AG04450 (cell line): ENCODE data around the gene DHCR7. TPM values are rescaled to one million over a fixed set of nuclear protein-coding genes. Genes with fewer than 3 reads are reported as not detected.

Source experiments
- CTCF ChIA-PET: fragments of 300-600, 350-600 bp; formaldehyde crosslinking; extraction: SDS; loops from one replicate; lab custom pipeline; 2022; ENCODE audit warnings: antibody characterized with exemption, inconsistent platforms; lab: Charles Lee
- POLR2A ChIA-PET: fragments of 350-600 bp; formaldehyde crosslinking; extraction: SDS; loops from one replicate; lab custom pipeline; 2021; ENCODE audit warnings: antibody characterized with exemption, inconsistent platforms; lab: Yijun Ruan, JAX
- DNase-seq: peaks from one replicate; pipeline ENCODE4 v3.0.0-alpha.2; 2011; ENCODE audit warnings: low read depth, low spot score
- H3K27ac ChIP-seq: one replicate; pipeline ENCODE4 v1.5.1; 2012; ENCODE audit warnings: low read depth, low read length, control low read depth
- H3K27me3 ChIP-seq: one replicate; pipeline ENCODE4 v1.6.0; 2012; ENCODE audit warnings: low read length; ENCODE audit not compliant: control insufficient read depth, insufficient read depth
- H3K4me3 ChIP-seq: 2 replicates; pipeline ENCODE4 v1.5.1; 2011; ENCODE audit warnings: mild to moderate bottlenecking, low read depth, low read length, control low read depth
- H3K9me3 ChIP-seq: 2 replicates; pipeline ENCODE4 v1.5.1; 2012; ENCODE audit warnings: low read length; ENCODE audit not compliant: control insufficient read depth, insufficient read depth
- CTCF ChIP-seq: IDR thresholded peaks from 2 replicates; pipeline ENCODE4 v1.5.1; 2011; ENCODE audit warnings: low read depth, low read length, control low read depth, inconsistent platforms
- polyA plus RNA-seq: library from polyadenylated mRNA; depleted of rRNA; stranded (reverse); fragments of >200 nt; gene quantifications from 2 replicates; pipeline ENCODE4 v1.2.3, GENCODE V29; 2011

Gene DHCR7
- polyA plus RNA-seq, 1 experiment, result 40.2 TPM

DNA sequence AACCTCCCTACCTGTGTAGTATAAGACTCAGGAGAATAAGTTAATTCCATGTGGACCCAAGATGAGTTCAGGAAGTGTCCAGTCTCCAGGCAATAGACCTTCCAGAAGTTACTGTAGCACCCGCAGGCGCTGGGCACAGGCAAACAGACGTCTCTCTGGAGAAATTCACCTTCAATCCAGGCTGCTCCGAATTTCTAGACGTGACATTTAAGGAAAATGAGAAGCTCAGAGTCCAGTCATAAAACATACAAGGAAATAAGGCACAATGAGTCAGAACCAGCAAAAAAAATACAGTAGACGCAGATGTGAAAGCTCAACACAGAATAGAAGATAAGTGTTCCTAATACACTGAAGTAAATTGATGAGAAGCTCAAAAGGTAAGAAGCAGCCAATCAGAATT, 19.0 kb upstream of the DHCR7 start:
- no peak for DNase-seq

DNA sequence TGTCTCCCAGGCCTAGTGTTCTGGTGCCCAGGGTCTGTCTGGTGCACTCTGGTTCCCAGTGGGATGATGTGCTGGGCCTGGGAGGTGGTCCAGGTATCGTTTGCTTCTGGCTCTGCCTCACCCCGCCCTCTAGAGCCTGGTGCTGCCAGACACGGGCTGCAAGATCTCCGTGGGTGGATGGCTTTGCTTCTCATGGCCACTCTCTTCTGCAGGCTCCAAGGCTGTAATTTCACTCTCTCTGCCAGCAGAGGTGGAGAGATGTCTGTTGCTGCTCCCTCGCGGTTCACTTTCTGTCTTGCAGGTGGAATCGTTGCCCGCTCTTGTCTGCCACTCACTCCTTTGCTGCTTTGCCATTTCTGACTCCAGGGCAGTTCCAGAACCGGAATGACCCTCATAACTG, 18.2 kb upstream of the DHCR7 start:
- DNase-seq, result no peak
- no peaks in the 10 kb centered on the region for H3K27me3 ChIP-seq
- ChIA-PET POLR2A (interaction anchor here (0.9 kb wide), 1 partner anchor 13 kb away, joined by 4 read pairs; the partner anchor contains the start of gene NADSYN1), CTCF (no interaction called here)
- TF ChIP-seq CTCF, result no peak
- no peak overlapping the region for H3K27ac ChIP-seq
- no peaks in the 10 kb centered on the region; the same call in 1 of the 2 replicates for H3K9me3 ChIP-seq
- H3K4me3 ChIP-seq, result no peak overlapping the region

More for the DNA sequence above, 19.0 kb upstream of the DHCR7 start:
- no peaks in the 10 kb centered on the region; the same call in 1 of the 2 replicates for H3K9me3 ChIP-seq
- CTCF ChIA-PET, result no interaction called here
- POLR2A ChIA-PET, result interaction anchor here (0.9 kb wide), 1 partner anchor 14 kb away, joined by 4 read pairs; the partner anchor contains the start of gene NADSYN1
- no peak overlapping the region for H3K4me3 ChIP-seq
- no peak overlapping the region for H3K27ac ChIP-seq
- no peak for TF ChIP-seq CTCF
- no peaks in the 10 kb centered on the region for H3K27me3 ChIP-seq

- Histone ChIP-seq H3K27ac (no peak overlapping the region), H3K4me3 (no peak overlapping the region), H3K27me3 (no peaks in the 10 kb centered on the region), H3K9me3 (no peaks in the 10 kb centered on the region; the same call in 1 of the 2 replicates)
- DNase-seq, result no peak
- no peak for TF ChIP-seq CTCF
- POLR2A ChIA-PET, result no interaction called here
- CTCF ChIA-PET, result no interaction called here
Measured at GRCh38 chr11:71465054-71465453, 16.9 kb upstream of the DHCR7 start.

- H3K9me3 ChIP-seq, result no peaks in the 10 kb centered on the region; the same call in 1 of the 2 replicates
- POLR2A ChIA-PET, result interaction anchor here (1.3 kb wide), 1 partner anchor 11 kb away, joined by 6 read pairs; the partner anchor contains the start of gene NADSYN1
Measured at GRCh38 chr11:71463331-71464211, 15.4 kb upstream of the DHCR7 start.

More at GRCh38 chr11:71463331-71464211, 15.4 kb upstream of the DHCR7 start:
- Histone ChIP-seq H3K27ac (no peak overlapping the region), H3K4me3 (no peak overlapping the region), H3K27me3 (no peaks in the 10 kb centered on the region)
- no peak for TF ChIP-seq CTCF
- no peak for DNase-seq
- CTCF ChIA-PET, result no interaction called here
